Measurements from ENCODE around the gene IMMP2L. TPM values are rescaled to one million over a fixed set of nuclear protein-coding genes. Genes with fewer than 3 reads are reported as not detected.

The IMMP2L gene
- total and polyA plus RNA-seq, 4 donors, result 24.3 to 32.9 (median 26.8) TPM

GRCh38 chr7:111537134-111537533 is 25.2 kb downstream of the IMMP2L start:
- no peak for ATAC-seq (ENCODE audit: low FRiP score)
- DNase-seq, result no peak

GRCh38 chr7:111535142-111535870 is 27.0 kb downstream of the IMMP2L start:
- DNase-seq (no peak), ATAC-seq (ENCODE audit: low FRiP score) (no peak)
- intact Hi-C loops (cut with DNase I), result no loop called here
- Histone ChIP-seq H3K9me3 (ENCODE audit: control insufficient read depth, low read length) (no peaks in the 10 kb centered on the region), H3K27me3 (ENCODE audit: control insufficient read depth in 1 of 2, insufficient read depth in 2 of 2, low read length in 1 of 2) (no peaks in the 10 kb centered on the region), H3K27ac (ENCODE audit: low read depth in 1 of 2, low read length in 2 of 2) (no peak overlapping the region), H3K4me3 (ENCODE audit: low read length in 2 of 2) (no peak overlapping the region), H3K36me3 (ENCODE audit: control insufficient read depth in 1 of 2, insufficient read depth in 2 of 2, low read length in 1 of 2) (no peaks in the 10 kb centered on the region), H3K4me1 (ENCODE audit: control insufficient read depth in 1 of 2, insufficient read depth in 2 of 2, low read length in 2 of 2) (peaks cover 0 to 6% of the 10 kb centered on the region in 2 donors)
- 90 to 93% methylated on average over 3 of the region's 3 CpGs for WGBS, 2 donors

More at GRCh38 chr7:111537134-111537533, 25.2 kb downstream of the IMMP2L start:
- Histone ChIP-seq H3K9me3 (ENCODE audit: control insufficient read depth, low read length) (no peaks in the 10 kb centered on the region), H3K4me3 (ENCODE audit: low read length in 2 of 2) (no peak overlapping the region), H3K27ac (ENCODE audit: low read depth in 1 of 2, low read length in 2 of 2) (no peak overlapping the region), H3K27me3 (ENCODE audit: control insufficient read depth in 1 of 2, insufficient read depth in 2 of 2, low read length in 1 of 2) (no peaks in the 10 kb centered on the region), H3K4me1 (ENCODE audit: control insufficient read depth in 1 of 2, insufficient read depth in 2 of 2, low read length in 2 of 2) (peaks cover 0 to 6% of the 10 kb centered on the region in 2 donors), H3K36me3 (ENCODE audit: control insufficient read depth in 1 of 2, insufficient read depth in 2 of 2, low read length in 1 of 2) (no peaks in the 10 kb centered on the region)
- intact Hi-C loops (cut with DNase I), result no loop called here
- 66 to 79% methylated on average over 1 of the region's 1 CpG for WGBS, 2 donors

GRCh38 chr7:111532625-111533024 is 29.7 kb downstream of the IMMP2L start:
- intact Hi-C loops (cut with DNase I), result no loop called here
- Histone ChIP-seq H3K36me3 (ENCODE audit: control insufficient read depth in 1 of 2, insufficient read depth in 2 of 2, low read length in 1 of 2) (no peaks in the 10 kb centered on the region), H3K9me3 (ENCODE audit: control insufficient read depth, low read length) (no peaks in the 10 kb centered on the region), H3K27ac (ENCODE audit: low read depth in 1 of 2, low read length in 2 of 2) (peak overlapping the region in 1 of 2 donors; percentile 60), H3K27me3 (ENCODE audit: control insufficient read depth in 1 of 2, insufficient read depth in 2 of 2, low read length in 1 of 2) (no peaks in the 10 kb centered on the region), H3K4me1 (ENCODE audit: control insufficient read depth in 1 of 2, insufficient read depth in 2 of 2, low read length in 2 of 2) (peaks cover 3 to 15% of the 10 kb centered on the region in 2 donors), H3K4me3 (ENCODE audit: low read length in 2 of 2) (no peak overlapping the region)
- DNase-seq (no peak), ATAC-seq (ENCODE audit: low FRiP score) (peak; percentile 53)

GRCh38 chr7:111531993-111532392 is 30.3 kb downstream of the IMMP2L start:
- intact Hi-C loops (cut with DNase I), result no loop called here
- Histone ChIP-seq H3K4me3 (ENCODE audit: low read length in 2 of 2) (no peak overlapping the region), H3K36me3 (ENCODE audit: control insufficient read depth in 1 of 2, insufficient read depth in 2 of 2, low read length in 1 of 2) (no peaks in the 10 kb centered on the region), H3K27me3 (ENCODE audit: control insufficient read depth in 1 of 2, insufficient read depth in 2 of 2, low read length in 1 of 2) (no peaks in the 10 kb centered on the region), H3K9me3 (ENCODE audit: control insufficient read depth, low read length) (no peaks in the 10 kb centered on the region), H3K4me1 (ENCODE audit: control insufficient read depth in 1 of 2, insufficient read depth in 2 of 2, low read length in 2 of 2) (peaks cover 3 to 15% of the 10 kb centered on the region in 2 donors), H3K27ac (ENCODE audit: low read depth in 1 of 2, low read length in 2 of 2) (peak overlapping the region in 1 of 2 donors; percentile 60)
- WGBS, 2 donors, result 49 to 50% methylated on average over 3 of the region's 3 CpGs
- DNase-seq, result no peak
- ATAC-seq (ENCODE audit: low FRiP score), result peak; percentile 78

GRCh38 chr7:111530356-111530668 is 32.0 kb downstream of the IMMP2L start:
- Histone ChIP-seq H3K27me3 (ENCODE audit: control insufficient read depth in 1 of 2, insufficient read depth in 2 of 2, low read length in 1 of 2) (no peaks in the 10 kb centered on the region), H3K27ac (ENCODE audit: low read depth in 1 of 2, low read length in 2 of 2) (no peak overlapping the region), H3K36me3 (ENCODE audit: control insufficient read depth in 1 of 2, insufficient read depth in 2 of 2, low read length in 1 of 2) (no peaks in the 10 kb centered on the region), H3K9me3 (ENCODE audit: control insufficient read depth, low read length) (no peaks in the 10 kb centered on the region), H3K4me3 (ENCODE audit: low read length in 2 of 2) (no peak overlapping the region), H3K4me1 (ENCODE audit: control insufficient read depth in 1 of 2, insufficient read depth in 2 of 2, low read length in 2 of 2) (peaks cover 3 to 15% of the 10 kb centered on the region in 2 donors)
- ATAC-seq (ENCODE audit: low FRiP score) (no peak), DNase-seq (no peak)
- intact Hi-C loops (cut with DNase I), result no loop called here

- intact Hi-C loops (cut with DNase I), result no loop called here
- Histone ChIP-seq H3K9me3 (ENCODE audit: control insufficient read depth, low read length) (no peaks in the 10 kb centered on the region), H3K27me3 (ENCODE audit: control insufficient read depth in 1 of 2, insufficient read depth in 2 of 2, low read length in 1 of 2) (peaks cover 0 to 2% of the 10 kb centered on the region in 2 donors), H3K4me3 (ENCODE audit: low read length in 2 of 2) (no peak overlapping the region), H3K36me3 (ENCODE audit: control insufficient read depth in 1 of 2, insufficient read depth in 2 of 2, low read length in 1 of 2) (no peaks in the 10 kb centered on the region), H3K27ac (ENCODE audit: low read depth in 1 of 2, low read length in 2 of 2) (no peak overlapping the region), H3K4me1 (ENCODE audit: control insufficient read depth in 1 of 2, insufficient read depth in 2 of 2, low read length in 2 of 2) (peaks cover 3 to 15% of the 10 kb centered on the region in 2 donors)
- WGBS, 2 donors, result 34 to 58% methylated on average over 1 of the region's 1 CpG
- ATAC-seq (ENCODE audit: low FRiP score) (no peak), DNase-seq (no peak)
These were observed 32.6 kb downstream of the IMMP2L start for GRCh38 chr7:111529507-111530355.

- WGBS, 2 donors, result 92 to 98% methylated on average over 1 of the region's 1 CpG
- DNase-seq, result no peak
- peaks cover 3 to 15% of the 10 kb centered on the region in 2 donors for H3K4me1 ChIP-seq (ENCODE audit: control insufficient read depth in 1 of 2, insufficient read depth in 2 of 2, low read length in 2 of 2)
- no peak for ATAC-seq (ENCODE audit: low FRiP score)
- intact Hi-C loops (cut with DNase I), result no loop called here
- no peak overlapping the region for H3K4me3 ChIP-seq (ENCODE audit: low read length in 2 of 2)
- no peak overlapping the region for H3K27ac ChIP-seq (ENCODE audit: low read depth in 1 of 2, low read length in 2 of 2)
- H3K36me3 ChIP-seq (ENCODE audit: control insufficient read depth in 1 of 2, insufficient read depth in 2 of 2, low read length in 1 of 2), result no peaks in the 10 kb centered on the region
- peaks cover 0 to 2% of the 10 kb centered on the region in 2 donors for H3K27me3 ChIP-seq (ENCODE audit: control insufficient read depth in 1 of 2, insufficient read depth in 2 of 2, low read length in 1 of 2)
- no peaks in the 10 kb centered on the region for H3K9me3 ChIP-seq (ENCODE audit: control insufficient read depth, low read length)
These were observed 34.0 kb downstream of the IMMP2L start for GRCh38 chr7:111528331-111528730.

GRCh38 chr7:111527545-111527944 is 34.7 kb downstream of the IMMP2L start:
- Histone ChIP-seq H3K4me3 (ENCODE audit: low read length in 2 of 2) (no peak overlapping the region), H3K9me3 (ENCODE audit: control insufficient read depth, low read length) (no peaks in the 10 kb centered on the region), H3K27ac (ENCODE audit: low read depth in 1 of 2, low read length in 2 of 2) (no peak overlapping the region), H3K36me3 (ENCODE audit: control insufficient read depth in 1 of 2, insufficient read depth in 2 of 2, low read length in 1 of 2) (no peaks in the 10 kb centered on the region), H3K27me3 (ENCODE audit: control insufficient read depth in 1 of 2, insufficient read depth in 2 of 2, low read length in 1 of 2) (peaks cover 0 to 2% of the 10 kb centered on the region in 2 donors), H3K4me1 (ENCODE audit: control insufficient read depth in 1 of 2, insufficient read depth in 2 of 2, low read length in 2 of 2) (peaks cover 3 to 10% of the 10 kb centered on the region in 2 donors)
- intact Hi-C loops (cut with DNase I), result no loop called here
- WGBS, 2 donors, result 49 to 55% methylated on average over 2 of the region's 2 CpGs
- no peak for DNase-seq
- no peak for ATAC-seq (ENCODE audit: low FRiP score)

- H3K36me3 ChIP-seq (ENCODE audit: control insufficient read depth in 1 of 2, insufficient read depth in 2 of 2, low read length in 1 of 2), result no peaks in the 10 kb centered on the region
- 99 to 100% methylated on average over 1 of the region's 1 CpG for WGBS, 2 donors
- H3K4me1 ChIP-seq (ENCODE audit: control insufficient read depth in 1 of 2, insufficient read depth in 2 of 2, low read length in 2 of 2), result peaks cover 3 to 9% of the 10 kb centered on the region in 2 donors
- H3K4me3 ChIP-seq (ENCODE audit: low read length in 2 of 2), result no peak overlapping the region
- H3K27ac ChIP-seq (ENCODE audit: low read depth in 1 of 2, low read length in 2 of 2), result no peak overlapping the region
- peaks cover 1% of the 10 kb centered on the region for H3K9me3 ChIP-seq (ENCODE audit: control insufficient read depth, low read length)
- DNase-seq, result no peak
- no peak for ATAC-seq (ENCODE audit: low FRiP score)
- H3K27me3 ChIP-seq (ENCODE audit: control insufficient read depth in 1 of 2, insufficient read depth in 2 of 2, low read length in 1 of 2), result peaks cover 0 to 2% of the 10 kb centered on the region in 2 donors
- intact Hi-C loops (cut with DNase I), result no loop called here
These were observed 37.2 kb downstream of the IMMP2L start for GRCh38 chr7:111525100-111525499.
